ENCODE measurements around the gene COPS7B. TPM values are rescaled to one million over a fixed set of nuclear protein-coding genes. Genes with fewer than 3 reads are reported as not detected.
A peak's percentile ranks its signal among the peaks of the same experiment; 100 is the strongest.
"Not testable (repeated sequence)": the region's sequence is repeated elsewhere in the genome, so short reads cannot be mapped to it uniquely, and the experiment has no call there.

The COPS7B gene
- total RNA-seq: 10 to 100 TPM; 39.8 to 53.1 (median 49.7) TPM
- total RNA-seq (2013): 31.0 TPM
- total RNA-seq: 20.3 to 42.3 (median 27.0) reads per million in 29 experiments

- Mint-ChIP-seq H3K36me3 (peaks cover 11% of the 10 kb centered on the region), H3K27me3 (no peaks in the 10 kb centered on the region), H3K4me3 (peak within 1 kb of the TSS; percentile 84 to 89 (median 84)), H3K9me3 (no peaks in the 10 kb centered on the region), H3K27ac (peak within 1 kb of the TSS; percentile 85 to 90), H3K4me1 (peaks cover 74 to 84% (median 78%) of the 10 kb centered on the region in 3 donors)
- H3K27ac ChIP-seq (ENCODE audit: low read length): peak within 1 kb of the TSS; percentile 54
- ATAC-seq (replicated peaks in 1 of 4) (peak; percentile 61 to 69 (median 64)), DNase-seq (peak; percentile 55 to 87 (median 73))
- ChIA-PET POLR2A (no interaction called here), CTCF (interaction anchor here in 1 of 2 donors (0.6 to 0.8 kb wide), 3 partner anchors 109 to 656 kb away, joined by 3 to 5 read pairs (median 4); no protein-coding TSS in a partner anchor)
- WGBS (ENCODE audit: insufficient coverage): 1% methylated on average over 67 of the region's 69 CpGs
- peaks cover 24 to 31% of the 10 kb centered on the region in 2 experiments for H3K4me1 ChIP-seq (ENCODE audit: control insufficient read depth in 1 of 2, extremely low read depth in 1 of 2, insufficient read depth in 2 of 2, low read length in 2 of 2)
- H3K4me3 ChIP-seq (ENCODE audit: control insufficient read depth in 1 of 2, extremely low read depth in 1 of 2, low read length in 1 of 2): peak within 1 kb of the TSS; percentile 73 to 85
- H3K27me3 ChIP-seq (replicated peaks in 1 of 2; ENCODE audit: control insufficient read depth in 2 of 2, extremely low read depth in 1 of 2, insufficient read depth in 2 of 2, low read length in 1 of 2): no peaks in the 10 kb centered on the region
- no peaks in the 10 kb centered on the region for H3K9me3 ChIP-seq
- H3K36me3 ChIP-seq (ENCODE audit: control insufficient read depth in 2 of 2, extremely low read depth in 1 of 2, insufficient read depth in 1 of 2, low read length in 1 of 2): peaks cover 0 to 27% of the 10 kb centered on the region in 2 donors
Observed at GRCh38 chr2:231786177-231786916, at the start of gene COPS7B. Gene COPS7B, plus strand, starts transcription at chr2:231786445. Its CDS starts 2,126 bp downstream, at chr2:231788571.

- 90% methylated on average over 4 of the region's 7 CpGs for WGBS (ENCODE audit: insufficient coverage)
Observed at GRCh38 chr2:231737761-231738160, 48.5 kb upstream of the COPS7B start.

GRCh38 chr2:231743376-231744116 lies 42.7 kb upstream of the COPS7B start:
- no peak overlapping the region for H3K4me3 Mint-ChIP-seq
- peaks cover 10% of the 10 kb centered on the region for H3K36me3 Mint-ChIP-seq
- H3K9me3 ChIP-seq: no peaks in the 10 kb centered on the region
- no peaks in the 10 kb centered on the region for H3K36me3 ChIP-seq (ENCODE audit: control insufficient read depth in 2 of 2, extremely low read depth in 1 of 2, insufficient read depth in 1 of 2, low read length in 1 of 2)
- H3K4me1 Mint-ChIP-seq: no peaks in the 10 kb centered on the region
- ChIA-PET POLR2A (interaction anchor here in 1 of 2 donors (0.6 kb wide), 1 partner anchor 1590 kb away, joined by 5 read pairs; no protein-coding TSS in a partner anchor), CTCF (no interaction called here)
- no peak for DNase-seq
- H3K9me3 Mint-ChIP-seq: no peaks in the 10 kb centered on the region
- no peaks in the 10 kb centered on the region for H3K27me3 ChIP-seq (replicated peaks in 1 of 2; ENCODE audit: control insufficient read depth in 2 of 2, extremely low read depth in 1 of 2, insufficient read depth in 2 of 2, low read length in 1 of 2)
- H3K27ac Mint-ChIP-seq: no peak overlapping the region
- 90% methylated on average over 5 of the region's 9 CpGs for WGBS (ENCODE audit: insufficient coverage)
- H3K27ac ChIP-seq (ENCODE audit: low read length): no peak overlapping the region
- H3K4me1 ChIP-seq (ENCODE audit: control insufficient read depth in 1 of 2, extremely low read depth in 1 of 2, insufficient read depth in 2 of 2, low read length in 2 of 2): no peaks in the 10 kb centered on the region
- no peak overlapping the region for H3K4me3 ChIP-seq (ENCODE audit: control insufficient read depth in 1 of 2, extremely low read depth in 1 of 2, low read length in 1 of 2)
- ATAC-seq (replicated peaks in 1 of 4): no peak
- no peaks in the 10 kb centered on the region for H3K27me3 Mint-ChIP-seq

More at GRCh38 chr2:231737761-231738160, 48.5 kb upstream of the COPS7B start:
- no peak overlapping the region for H3K4me3 ChIP-seq (ENCODE audit: control insufficient read depth in 1 of 2, extremely low read depth in 1 of 2, low read length in 1 of 2)
- H3K27me3 Mint-ChIP-seq: no peaks in the 10 kb centered on the region
- H3K4me3 Mint-ChIP-seq: no peak overlapping the region
- peaks cover 36% of the 10 kb centered on the region for H3K36me3 Mint-ChIP-seq
- ATAC-seq (replicated peaks in 1 of 4): no peak
- H3K27ac ChIP-seq (ENCODE audit: low read length): no peak overlapping the region
- no peaks in the 10 kb centered on the region for H3K9me3 ChIP-seq
- no peaks in the 10 kb centered on the region for H3K27me3 ChIP-seq (replicated peaks in 1 of 2; ENCODE audit: control insufficient read depth in 2 of 2, extremely low read depth in 1 of 2, insufficient read depth in 2 of 2, low read length in 1 of 2)
- no peaks in the 10 kb centered on the region for H3K9me3 Mint-ChIP-seq
- no peaks in the 10 kb centered on the region for H3K4me1 Mint-ChIP-seq
- ChIA-PET CTCF (no interaction called here), POLR2A (no interaction called here)
- H3K36me3 ChIP-seq (ENCODE audit: control insufficient read depth in 2 of 2, extremely low read depth in 1 of 2, insufficient read depth in 1 of 2, low read length in 1 of 2): peaks cover 4 to 27% of the 10 kb centered on the region in 2 donors
- DNase-seq: no peak
- no peaks in the 10 kb centered on the region for H3K4me1 ChIP-seq (ENCODE audit: control insufficient read depth in 1 of 2, extremely low read depth in 1 of 2, insufficient read depth in 2 of 2, low read length in 2 of 2)
- no peak overlapping the region for H3K27ac Mint-ChIP-seq

- H3K4me3 Mint-ChIP-seq: no peak overlapping the region
- 100% methylated on average over 1 of the region's 6 CpGs for WGBS (ENCODE audit: insufficient coverage)
- CTCF ChIA-PET: interaction anchor here in 1 of 2 donors (0.5 to 0.6 kb wide), 3 partner anchors 16 to 421 kb away, joined by 3 to 8 read pairs (median 3); no protein-coding TSS in a partner anchor
- no peaks in the 10 kb centered on the region for H3K4me1 Mint-ChIP-seq
- no peaks in the 10 kb centered on the region for H3K4me1 ChIP-seq (ENCODE audit: control insufficient read depth in 1 of 2, extremely low read depth in 1 of 2, insufficient read depth in 2 of 2, low read length in 2 of 2)
- POLR2A ChIA-PET: interaction anchor here (0.6 to 0.7 kb wide), 2 partner anchors 145 to 623 kb away, joined by 3 read pairs; no protein-coding TSS in a partner anchor
- no peak overlapping the region for H3K27ac Mint-ChIP-seq
- ATAC-seq (replicated peaks in 1 of 4) (no peak), DNase-seq (no peak)
- H3K27ac ChIP-seq (ENCODE audit: low read length): no peak overlapping the region
- H3K9me3 Mint-ChIP-seq: no peaks in the 10 kb centered on the region
- no peaks in the 10 kb centered on the region for H3K36me3 Mint-ChIP-seq
- no peak overlapping the region for H3K4me3 ChIP-seq (ENCODE audit: control insufficient read depth in 1 of 2, extremely low read depth in 1 of 2, low read length in 1 of 2)
- no peaks in the 10 kb centered on the region for H3K27me3 Mint-ChIP-seq
- H3K27me3 ChIP-seq (replicated peaks in 1 of 2; ENCODE audit: control insufficient read depth in 2 of 2, extremely low read depth in 1 of 2, insufficient read depth in 2 of 2, low read length in 1 of 2): no peaks in the 10 kb centered on the region
- H3K36me3 ChIP-seq (ENCODE audit: control insufficient read depth in 2 of 2, extremely low read depth in 1 of 2, insufficient read depth in 1 of 2, low read length in 1 of 2): no peaks in the 10 kb centered on the region
- H3K9me3 ChIP-seq: no peaks in the 10 kb centered on the region
Observed at GRCh38 chr2:231745303-231746038, 40.8 kb upstream of the COPS7B start.

GRCh38 chr2:231748153-231748896 lies 37.9 kb upstream of the COPS7B start:
- H3K9me3 Mint-ChIP-seq; H3K27me3 ChIP-seq (replicated peaks in 1 of 2; ENCODE audit: control insufficient read depth in 2 of 2, extremely low read depth in 1 of 2, insufficient read depth in 2 of 2, low read length in 1 of 2); CTCF ChIA-PET; H3K4me1 Mint-ChIP-seq; H3K27me3 Mint-ChIP-seq; H3K4me3 Mint-ChIP-seq; H3K27ac ChIP-seq (ENCODE audit: low read length); H3K9me3 ChIP-seq; H3K27ac Mint-ChIP-seq; H3K36me3 Mint-ChIP-seq; POLR2A ChIA-PET; ATAC-seq (replicated peaks in 1 of 4); H3K4me3 ChIP-seq (ENCODE audit: control insufficient read depth in 1 of 2, extremely low read depth in 1 of 2, low read length in 1 of 2); DNase-seq; H3K36me3 ChIP-seq (ENCODE audit: control insufficient read depth in 2 of 2, extremely low read depth in 1 of 2, insufficient read depth in 1 of 2, low read length in 1 of 2); H3K4me1 ChIP-seq (ENCODE audit: control insufficient read depth in 1 of 2, extremely low read depth in 1 of 2, insufficient read depth in 2 of 2, low read length in 2 of 2): not testable (repeated sequence)
- WGBS (ENCODE audit: insufficient coverage): 79% methylated on average over 6 of the region's 6 CpGs

Measured in T-cell (primary cell).